NOMO-1 (cell line): ENCODE measurements around the gene VSIG10L.

Source experiments
- DNase-seq, 2 experiments: peaks; one replicate each; lab custom pipeline; 2025; ENCODE audit not compliant: unreplicated experiment in 2 of 2; lab: John Stamatoyannopoulos, UW

The VSIG10L gene

GRCh38 chr19:51319649-51320279 is 22.2 kb downstream of the VSIG10L start:
- DNase-seq = no peak

- no peak for DNase-seq
Observed at GRCh38 chr19:51318687-51319648, 23.0 kb downstream of the VSIG10L start.

GRCh38 chr19:51317968-51318367 is 24.0 kb downstream of the VSIG10L start:
- no peak for DNase-seq

- DNase-seq = no peak
Observed at GRCh38 chr19:51317376-51317775, 24.6 kb downstream of the VSIG10L start.

GRCh38 chr19:51316688-51317087 is 25.3 kb downstream of the VSIG10L start:
- DNase-seq = no peak

GRCh38 chr19:51311351-51312257 is 30.3 kb downstream of the VSIG10L start, which contains the start of gene IGLON5:
TSS of gene IGLON5 (plus strand) at chr19:51311644. CDS start at chr19:51311848, 204 bp downstream.
- DNase-seq = no peak

GRCh38 chr19:51305479-51305878 is 36.5 kb downstream of the VSIG10L start:
- no peak for DNase-seq

GRCh38 chr19:51301266-51301665 is 40.7 kb downstream of the VSIG10L start:
- no peak for DNase-seq

GRCh38 chr19:51297406-51297805 is 44.5 kb downstream of the VSIG10L start:
- no peak for DNase-seq

GRCh38 chr19:51296336-51297093 is 45.4 kb downstream of the VSIG10L start:
- no peak for DNase-seq

- DNase-seq = no peak
Observed at GRCh38 chr19:51295382-51296126, 46.4 kb downstream of the VSIG10L start.

GRCh38 chr19:51294977-51295375 is 47.0 kb downstream of the VSIG10L start:
- no peak for DNase-seq

GRCh38 chr19:51294211-51294976 is 47.5 kb downstream of the VSIG10L start:
- DNase-seq = peak in 1 of 2 experiments; percentile 18

- no peak for DNase-seq
Observed at GRCh38 chr19:51293571-51294210, 48.2 kb downstream of the VSIG10L start.

- no peak for DNase-seq
Observed at GRCh38 chr19:51292971-51293370, 49.0 kb downstream of the VSIG10L start.

- no peak for DNase-seq
Observed at GRCh38 chr19:51289635-51290034, 52.3 kb downstream of the VSIG10L start.

GRCh38 chr19:51285682-51286081 is 56.3 kb downstream of the VSIG10L start:
- no peak for DNase-seq

- no peak for DNase-seq
Observed at GRCh38 chr19:51282335-51282734, 59.6 kb downstream of the VSIG10L start.
